Mucosa of rectum (tissue), 2 donors: ENCODE data around the gene DNTT.

Source experiments
- H3K27ac ChIP-seq, 2 donors: one replicate each; pipeline ENCODE4 v1.7.0; 2013; ENCODE audit warnings: inconsistent platforms in 2 of 2, low read depth in 2 of 2, low read length in 2 of 2
- H3K27me3 ChIP-seq, 2 donors: one replicate each; pipeline ENCODE4 v1.7.0; 2013; ENCODE audit warnings: low read length in 2 of 2; ENCODE audit not compliant: control insufficient read depth in 2 of 2, insufficient read depth in 2 of 2
- H3K36me3 ChIP-seq, 2 donors: one replicate each; pipeline ENCODE4 v1.7.0; 2013; ENCODE audit warnings: low read length in 2 of 2; ENCODE audit not compliant: control insufficient read depth in 2 of 2, insufficient read depth in 2 of 2
- H3K4me1 ChIP-seq, 2 donors: one replicate each; pipeline ENCODE4 v1.7.0; 2013; ENCODE audit warnings: low read length in 2 of 2, mild to moderate bottlenecking in 1 of 2; ENCODE audit not compliant: control insufficient read depth in 2 of 2, insufficient read depth in 2 of 2
- H3K4me3 ChIP-seq, 2 donors: one replicate each; pipeline ENCODE4 v1.7.0; 2013; ENCODE audit warnings: low read length in 2 of 2
- H3K9ac ChIP-seq, 2 donors: one replicate each; pipeline ENCODE4 v1.7.0; 2013; ENCODE audit warnings: low read length in 2 of 2, low read depth in 1 of 2, mild to moderate bottlenecking in 1 of 2
- H3K9me3 ChIP-seq, 2 donors: one replicate each; pipeline ENCODE4 v1.7.0; 2013; ENCODE audit warnings: low read length in 2 of 2; ENCODE audit not compliant: control insufficient read depth in 2 of 2
- donor health status: healthy.
- donor health status: Normal muscosa, but diverticular disease.

Gene DNTT

DNA sequence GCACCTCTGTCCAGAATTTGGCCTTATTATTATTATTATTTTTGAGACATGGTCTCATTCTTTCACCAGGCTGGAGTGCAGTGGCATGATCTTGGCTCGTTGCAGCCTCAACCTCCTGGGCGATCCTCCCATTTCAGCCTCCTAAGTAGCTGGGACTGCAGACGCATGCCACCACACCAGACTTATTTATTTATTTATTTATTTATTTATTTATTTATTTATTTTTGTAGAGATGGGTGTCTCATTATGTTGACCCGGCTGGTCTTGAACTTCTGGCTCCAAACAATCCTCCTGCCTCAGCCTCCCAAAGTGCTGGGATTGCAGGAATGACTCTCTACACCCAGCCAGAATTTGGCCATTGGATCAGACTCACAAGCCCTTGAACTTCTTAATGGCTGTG is 39.3 kb upstream of the DNTT start:
- Histone ChIP-seq H3K36me3 (no peaks in the 10 kb centered on the region), H3K4me3 (no peak overlapping the region), H3K27ac (no peak overlapping the region), H3K27me3 (no peaks in the 10 kb centered on the region), H3K9me3 (no peaks in the 10 kb centered on the region), H3K9ac (no peak overlapping the region), H3K4me1 (peaks cover 38 to 55% of the 10 kb centered on the region in 2 donors)

DNA sequence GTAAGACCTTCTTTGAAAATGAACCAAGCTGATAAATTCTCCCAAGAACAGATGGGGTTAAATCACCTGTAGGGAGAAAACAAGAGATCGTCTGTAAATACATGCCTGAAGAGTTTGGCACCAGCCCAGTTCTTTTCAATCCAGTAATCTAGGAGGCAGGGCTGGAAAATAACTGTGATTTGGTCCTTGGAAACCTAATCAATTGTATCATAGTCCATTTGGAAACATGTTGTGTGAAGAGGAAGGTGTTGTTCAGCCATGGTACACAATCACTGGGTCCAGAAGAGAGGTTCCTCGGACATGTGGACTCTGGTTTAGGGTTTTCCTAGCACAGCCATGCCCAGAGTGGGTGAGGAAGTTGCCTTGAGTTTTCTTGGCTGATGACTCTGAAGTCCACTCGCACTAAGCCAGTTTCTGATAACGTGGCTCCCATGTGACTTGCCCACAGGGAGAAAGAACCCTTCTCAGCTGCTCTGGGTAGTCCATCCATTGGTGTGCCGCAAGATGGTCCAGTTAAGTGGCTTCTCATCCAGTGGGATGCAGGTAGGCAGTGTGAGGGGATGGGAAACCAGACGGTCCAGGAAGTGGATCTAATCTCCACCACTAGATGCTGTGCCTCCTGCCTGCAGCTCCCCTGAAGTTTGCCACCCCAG is 38.0 kb upstream of the DNTT start:
- H3K4me3 ChIP-seq, result peak overlapping the region in 1 of 2 donors; percentile 27
- H3K9me3 ChIP-seq, result no peaks in the 10 kb centered on the region
- no peaks in the 10 kb centered on the region for H3K27me3 ChIP-seq
- no peaks in the 10 kb centered on the region for H3K36me3 ChIP-seq
- peaks cover 33 to 58% of the 10 kb centered on the region in 2 donors for H3K4me1 ChIP-seq
- no peak overlapping the region for H3K9ac ChIP-seq
- H3K27ac ChIP-seq, result no peak overlapping the region

DNA sequence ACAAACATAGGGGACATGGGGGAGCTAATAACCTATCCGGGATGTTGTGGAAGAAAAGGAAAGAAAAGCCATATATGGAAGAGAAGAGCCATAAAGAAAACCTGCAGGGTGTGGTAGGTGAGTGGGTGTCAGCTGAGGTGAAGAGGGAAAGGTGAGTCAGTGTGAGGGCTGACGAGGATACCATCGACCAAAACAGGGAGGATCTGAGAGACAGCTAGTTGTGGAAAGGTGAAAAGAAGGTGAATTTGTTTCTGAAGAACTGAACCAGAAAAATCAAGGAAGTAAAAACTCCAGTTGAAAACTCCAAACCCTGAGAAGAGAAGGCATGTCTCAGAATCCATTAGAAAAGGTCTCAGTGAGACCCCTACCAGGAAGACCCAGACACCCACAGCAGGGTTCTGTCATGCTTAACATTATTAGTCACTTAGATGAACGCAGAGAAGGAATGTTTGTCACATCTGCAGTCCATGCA is 37.0 kb upstream of the DNTT start:
- Histone ChIP-seq H3K9ac (peak overlapping the region in 1 of 2 donors; percentile 40), H3K27ac (peak overlapping the region; percentile 54 to 70), H3K4me1 (peaks cover 35 to 57% of the 10 kb centered on the region in 2 donors), H3K36me3 (no peaks in the 10 kb centered on the region), H3K27me3 (no peaks in the 10 kb centered on the region), H3K9me3 (no peaks in the 10 kb centered on the region), H3K4me3 (peak overlapping the region in 1 of 2 donors; percentile 27)

DNA sequence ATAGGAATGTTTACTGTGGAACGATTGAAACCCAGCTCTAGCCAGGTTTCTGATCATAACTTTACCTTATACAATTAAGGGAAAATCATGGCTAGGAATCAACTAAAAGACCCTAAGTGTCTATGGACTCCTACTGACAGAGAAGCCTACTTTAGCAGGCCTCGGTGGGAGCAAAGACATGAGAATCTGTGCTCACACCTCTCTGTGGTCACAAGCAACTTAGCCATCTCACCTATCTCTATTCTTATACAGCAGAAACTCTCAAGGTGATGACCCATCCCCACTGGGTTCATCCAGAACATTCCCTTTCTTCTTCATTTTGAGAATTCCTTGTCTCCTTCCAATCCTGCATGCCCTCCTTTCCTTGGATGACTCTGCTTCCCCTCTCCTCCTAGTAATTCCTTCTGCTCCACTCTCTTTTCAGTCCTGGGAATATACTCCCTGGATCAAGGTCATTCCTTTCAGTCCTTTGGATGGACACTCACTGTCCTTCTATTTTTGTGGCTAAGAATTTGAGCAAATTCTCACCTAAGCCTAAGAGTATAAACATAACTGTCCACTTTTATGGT is 35.8 kb upstream of the DNTT start:
- Histone ChIP-seq H3K9ac (no peak overlapping the region), H3K4me3 (peak overlapping the region; percentile 24 to 68), H3K9me3 (no peaks in the 10 kb centered on the region), H3K27me3 (no peaks in the 10 kb centered on the region), H3K4me1 (peaks cover 35 to 57% of the 10 kb centered on the region in 2 donors), H3K27ac (peak overlapping the region; percentile 44 to 86), H3K36me3 (no peaks in the 10 kb centered on the region)

DNA sequence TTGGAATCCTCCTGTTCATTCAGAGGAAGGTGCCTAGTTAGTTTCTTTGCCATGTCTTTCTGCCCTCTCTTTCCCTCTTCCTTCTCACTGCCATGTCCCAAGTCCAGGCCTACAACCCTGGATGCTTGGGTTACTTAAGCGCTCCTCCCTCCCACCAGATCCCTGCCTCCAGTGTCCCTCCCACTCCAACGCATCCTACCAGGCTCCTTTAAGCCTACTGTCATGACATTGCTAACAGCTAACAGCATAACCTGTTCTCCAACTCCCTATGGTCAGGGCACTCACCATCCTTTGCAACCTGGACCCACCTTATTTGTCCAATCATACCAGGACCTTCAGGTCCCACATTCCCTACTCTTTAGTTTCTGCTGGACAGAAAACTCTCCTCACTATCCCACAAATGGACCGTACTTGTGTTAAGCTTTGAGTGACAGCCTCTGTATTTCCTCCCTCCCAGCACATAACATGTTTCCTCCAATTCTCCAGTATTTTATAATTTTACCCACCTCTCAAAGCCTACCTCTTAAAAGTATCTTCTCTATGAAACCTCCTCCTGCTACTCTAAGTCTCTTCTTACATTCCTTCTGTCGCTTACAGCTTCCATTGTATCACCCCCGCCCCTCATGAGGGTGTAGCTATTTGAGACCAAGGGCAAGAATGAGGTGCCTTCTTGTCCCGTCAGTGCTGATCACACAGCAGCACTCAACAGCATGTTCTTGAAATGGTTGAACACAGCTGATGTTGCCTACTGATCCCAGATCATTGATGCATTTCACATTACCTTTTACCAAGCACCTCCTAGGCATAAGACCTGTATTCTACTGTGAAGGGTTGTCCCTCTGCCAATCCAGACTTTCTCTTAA is 34.6 kb upstream of the DNTT start:
- no peaks in the 10 kb centered on the region for H3K27me3 ChIP-seq
- peak overlapping the region; percentile 44 to 86 for H3K27ac ChIP-seq
- H3K36me3 ChIP-seq, result no peaks in the 10 kb centered on the region
- peaks cover 31 to 57% of the 10 kb centered on the region in 2 donors for H3K4me1 ChIP-seq
- no peaks in the 10 kb centered on the region for H3K9me3 ChIP-seq
- peak overlapping the region; percentile 68 for H3K4me3 ChIP-seq
- H3K9ac ChIP-seq, result peak overlapping the region; percentile 63 to 82

DNA sequence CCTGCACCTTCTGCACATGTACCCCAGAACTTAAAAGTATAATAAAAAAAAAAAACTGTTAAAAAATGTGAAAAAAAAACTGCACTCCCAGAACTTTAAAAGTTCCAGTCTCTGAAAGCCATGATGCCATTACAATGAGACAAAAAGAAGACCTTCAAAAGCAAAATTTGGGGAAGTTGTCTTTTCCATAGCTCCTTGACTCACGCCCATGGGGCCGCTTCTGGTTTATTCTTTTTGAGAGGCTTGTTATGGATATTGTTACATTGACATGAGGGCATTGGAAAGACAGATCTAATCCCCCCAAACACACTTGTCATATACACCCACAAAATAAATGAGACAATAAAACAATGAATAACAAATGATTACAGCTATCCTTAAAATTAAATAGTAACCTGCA is 33.7 kb upstream of the DNTT start:
- H3K36me3 ChIP-seq, result no peaks in the 10 kb centered on the region
- peak overlapping the region; percentile 82 for H3K9ac ChIP-seq
- H3K4me1 ChIP-seq, result peaks cover 31 to 59% of the 10 kb centered on the region in 2 donors
- H3K27me3 ChIP-seq, result no peaks in the 10 kb centered on the region
- H3K27ac ChIP-seq, result peak overlapping the region; percentile 86 to 93
- H3K4me3 ChIP-seq, result peak overlapping the region; percentile 68
- no peaks in the 10 kb centered on the region for H3K9me3 ChIP-seq

DNA sequence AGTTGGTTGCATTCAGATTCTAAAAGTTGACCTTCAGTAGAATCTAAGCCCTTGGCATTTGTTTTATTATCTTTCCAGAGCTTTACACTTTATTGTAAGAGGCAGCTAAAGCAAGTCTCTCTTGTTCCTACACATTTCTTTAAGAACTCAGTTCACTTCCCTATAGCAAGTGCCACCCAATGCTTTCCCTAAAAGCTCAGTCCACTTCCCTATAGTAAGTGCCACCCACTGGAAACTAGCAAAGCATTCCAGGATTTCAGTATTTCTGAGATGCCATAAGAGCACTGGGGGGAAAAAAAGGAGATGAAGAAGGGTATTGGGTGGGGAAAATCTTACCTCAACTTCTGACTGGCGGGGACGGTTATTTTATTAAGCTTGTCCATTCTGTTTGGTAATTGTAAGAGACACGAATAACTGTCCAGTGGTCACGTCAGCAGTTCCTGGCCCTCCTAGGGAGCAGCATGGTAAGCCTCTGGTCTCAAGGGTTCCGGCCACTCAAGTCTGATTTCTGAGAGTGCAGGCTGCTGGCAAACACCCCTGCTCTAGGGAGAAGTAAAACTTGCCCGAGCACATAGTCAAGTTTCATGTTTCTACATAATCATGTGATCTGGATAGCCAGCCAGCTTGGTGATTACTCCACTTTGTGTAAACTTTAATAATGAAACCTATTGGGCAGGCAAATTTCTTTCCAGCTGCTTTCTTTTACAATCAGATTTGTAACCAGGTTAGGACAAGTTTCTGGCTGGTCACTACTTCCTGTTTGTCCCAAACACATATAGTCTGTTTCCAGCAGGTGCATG is 33.0 kb upstream of the DNTT start, which contains the start of gene BLNK:
BLNK (minus strand) TSS at position 554 of the 800 bp plus-strand sequence; CDS start at position 383, 171 bp downstream.
- Histone ChIP-seq H3K9ac (peak within 1 kb of the TSS; percentile 82), H3K4me1 (peaks cover 36 to 65% of the 10 kb centered on the region in 2 donors), H3K4me3 (peak within 1 kb of the TSS; percentile 68), H3K9me3 (no peaks in the 10 kb centered on the region), H3K36me3 (no peaks in the 10 kb centered on the region), H3K27me3 (no peaks in the 10 kb centered on the region), H3K27ac (peak within 1 kb of the TSS; percentile 86 to 93)

DNA sequence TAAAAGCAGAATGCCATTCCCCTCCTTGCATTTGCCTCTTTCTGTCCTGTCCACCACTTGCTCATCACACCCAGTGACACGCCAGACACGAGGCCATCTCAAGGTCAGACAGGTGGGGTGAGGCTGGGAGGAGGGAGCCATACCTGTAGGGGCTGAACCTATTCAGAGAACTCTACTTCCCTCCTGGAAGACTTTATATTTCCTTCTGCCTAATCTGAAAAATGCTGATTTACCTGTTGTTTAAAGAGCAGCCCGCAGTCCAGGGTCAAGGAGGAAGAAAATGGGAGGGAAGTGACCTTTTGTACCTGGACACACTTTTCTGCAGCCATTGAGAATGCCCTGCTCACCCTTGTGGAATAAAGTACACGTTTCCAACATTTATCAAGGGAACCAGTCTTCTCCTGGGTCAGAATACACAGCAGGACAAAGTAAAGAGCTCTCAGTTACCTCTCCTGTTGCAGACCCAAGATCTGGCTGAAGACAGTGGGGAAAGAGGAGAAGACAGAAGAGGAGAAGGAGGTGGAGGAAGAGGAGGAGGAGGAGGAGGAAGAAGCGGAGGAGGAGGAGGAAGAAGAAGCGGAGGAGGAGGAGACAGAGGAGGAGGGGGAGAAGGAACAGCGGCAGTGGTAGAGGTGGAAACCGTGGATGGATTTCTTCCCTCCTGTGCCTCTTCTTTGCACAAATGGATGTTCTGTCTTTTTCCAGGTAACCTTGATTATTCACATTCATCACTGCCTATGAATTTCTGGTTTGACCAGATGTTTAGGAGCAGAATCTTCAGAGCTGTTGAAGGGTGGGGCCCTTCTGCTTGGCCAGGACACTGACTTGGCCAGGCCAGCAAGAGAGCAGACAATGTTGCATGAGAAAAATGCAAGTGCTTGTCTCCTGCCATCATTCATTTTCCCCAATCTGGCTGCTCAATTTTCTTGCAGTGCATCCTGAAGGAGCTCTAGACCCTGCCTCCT is 31.6 kb upstream of the DNTT start:
- H3K36me3 ChIP-seq, result no peaks in the 10 kb centered on the region
- peak overlapping the region; percentile 86 to 93 for H3K27ac ChIP-seq
- H3K9me3 ChIP-seq, result no peaks in the 10 kb centered on the region
- peak overlapping the region; percentile 68 for H3K4me3 ChIP-seq
- peaks cover 26 to 58% of the 10 kb centered on the region in 2 donors for H3K4me1 ChIP-seq
- H3K9ac ChIP-seq, result peak overlapping the region in 1 of 2 donors; percentile 36
- H3K27me3 ChIP-seq, result no peaks in the 10 kb centered on the region
